ENCODE results near the gene NACA2. TPM values are rescaled to one million over a fixed set of nuclear protein-coding genes. Genes with fewer than 3 reads are reported as not detected.
"Not testable (repeated sequence)": the region's sequence is repeated elsewhere in the genome, so short reads cannot be mapped to it uniquely, and the experiment has no call there.

The NACA2 gene
- polyA plus RNA-seq, 4 donors, result 1.7 to 2.3 (median 2.0) TPM

- DNase-seq (ENCODE audit: low read depth in 4 of 4, low spot score in 3 of 4), result no peak
Measured at GRCh38 chr17:61579347-61579746, 11.7 kb downstream of the NACA2 start.

DNA sequence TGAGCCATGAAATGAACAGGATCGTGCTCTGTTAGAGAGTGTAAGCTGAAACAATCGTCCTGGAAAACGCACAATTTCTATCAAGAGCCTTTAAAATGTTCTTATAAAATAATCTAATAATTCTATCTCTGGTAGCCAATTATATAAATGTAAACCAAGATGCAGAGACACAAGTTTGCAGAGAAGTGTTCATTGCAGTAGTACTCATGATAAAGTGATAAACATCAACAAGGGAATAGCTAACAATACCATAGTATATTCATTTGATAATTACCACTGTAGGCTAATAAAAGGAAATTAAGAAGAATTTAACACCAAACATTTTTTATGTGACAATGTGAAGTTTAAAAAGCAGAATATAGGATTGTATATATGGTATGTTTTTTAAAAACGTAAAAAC lies 12.4 kb downstream of the NACA2 start:
- no peak for DNase-seq (ENCODE audit: low read depth in 4 of 4, low spot score in 3 of 4)

DNA sequence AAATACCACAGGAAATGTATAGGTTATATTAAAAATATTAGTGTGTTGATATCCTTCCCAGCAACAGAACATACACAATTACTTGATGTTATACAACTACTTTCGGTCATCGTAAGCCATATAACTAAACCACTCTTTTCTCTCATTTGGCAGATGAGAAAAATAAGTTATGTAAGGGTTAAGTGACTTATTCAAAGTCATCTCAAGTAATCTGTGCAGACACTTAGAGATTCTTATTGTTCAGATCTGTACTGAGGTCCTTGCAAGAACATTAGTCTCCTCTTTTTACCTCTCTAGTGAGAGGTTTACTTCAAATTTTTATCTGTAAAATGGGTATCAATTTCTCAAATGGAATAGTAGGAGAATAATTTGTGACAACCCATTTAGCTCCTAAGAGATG lies 15.0 kb downstream of the NACA2 start:
- DNase-seq (ENCODE audit: low read depth in 4 of 4, low spot score in 3 of 4), result no peak

- DNase-seq (ENCODE audit: low read depth in 4 of 4, low spot score in 3 of 4), result no peak
Measured at GRCh38 chr17:61575352-61575975, 15.6 kb downstream of the NACA2 start.

GRCh38 chr17:61574542-61575351 lies 16.3 kb downstream of the NACA2 start:
- peak in 3 of 4 donors; percentile 16 to 42 (median 18) for DNase-seq (ENCODE audit: low read depth in 4 of 4, low spot score in 3 of 4)

GRCh38 chr17:61572547-61572946 lies 18.5 kb downstream of the NACA2 start:
- not testable (repeated sequence) for DNase-seq (ENCODE audit: low read depth in 4 of 4, low spot score in 3 of 4)

DNA sequence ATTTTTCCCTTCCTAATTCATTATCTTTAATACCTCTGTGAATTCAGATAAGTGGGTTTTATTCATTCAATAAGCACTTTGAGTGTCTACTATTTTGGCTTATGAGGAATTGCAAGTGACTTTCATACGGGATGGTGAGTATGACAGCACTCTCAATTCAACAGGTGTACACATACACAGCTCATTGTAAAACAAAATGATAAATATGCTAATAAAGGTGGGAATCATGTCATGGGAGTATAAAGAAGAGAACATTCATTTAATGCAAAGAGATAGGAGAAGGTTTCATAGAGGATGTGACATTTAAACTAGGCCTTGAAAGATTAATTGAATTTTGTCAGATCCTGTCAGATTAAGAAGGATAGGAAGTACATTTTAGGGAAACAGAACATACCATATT lies 19.4 kb downstream of the NACA2 start:
- DNase-seq (ENCODE audit: low read depth in 4 of 4, low spot score in 3 of 4), result no peak

- no peak for DNase-seq (ENCODE audit: low read depth in 4 of 4, low spot score in 3 of 4)
Measured at GRCh38 chr17:61570118-61570517, 20.9 kb downstream of the NACA2 start.

GRCh38 chr17:61569525-61569924 lies 21.5 kb downstream of the NACA2 start:
- DNase-seq (ENCODE audit: low read depth in 4 of 4, low spot score in 3 of 4), result not testable (repeated sequence)

- DNase-seq (ENCODE audit: low read depth in 4 of 4, low spot score in 3 of 4), result no peak
Measured at GRCh38 chr17:61568219-61569072, 22.6 kb downstream of the NACA2 start.

DNA sequence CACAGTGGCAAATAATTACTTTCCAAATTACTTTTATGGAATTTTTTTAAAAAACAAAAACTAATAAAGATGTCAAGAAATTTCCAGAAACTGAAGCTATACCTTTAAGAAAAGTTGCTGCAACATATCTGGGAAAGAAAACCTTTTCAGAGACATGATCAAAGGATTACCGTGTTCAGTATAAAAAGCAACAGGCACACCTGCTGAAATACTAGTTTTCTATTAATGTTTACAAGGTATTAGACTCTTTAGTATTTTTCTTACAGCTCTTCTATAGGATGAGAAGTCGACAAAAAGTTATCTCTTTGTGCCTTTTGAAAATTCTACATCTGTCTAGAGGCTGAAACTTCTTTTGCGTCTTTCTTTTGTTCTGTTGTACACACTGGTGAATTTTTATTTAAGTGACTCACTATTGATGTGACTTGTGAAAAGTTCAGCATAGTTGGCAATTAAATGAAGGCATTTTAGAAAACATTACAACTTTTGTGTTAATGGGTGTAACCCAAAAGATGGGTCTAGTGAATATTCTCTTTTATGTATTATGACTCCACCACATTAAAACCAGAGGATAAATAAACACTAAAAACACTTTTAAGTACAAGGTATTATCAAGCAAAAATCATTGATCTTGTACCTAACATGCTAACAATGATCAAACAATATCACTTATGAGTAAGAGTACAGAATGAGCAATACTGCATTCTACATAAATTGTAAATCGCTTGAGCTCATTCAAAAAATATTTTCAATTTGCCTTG lies 23.8 kb downstream of the NACA2 start:
- DNase-seq (ENCODE audit: low read depth in 4 of 4, low spot score in 3 of 4), result no peak

- DNase-seq (ENCODE audit: low read depth in 4 of 4, low spot score in 3 of 4), result not testable (repeated sequence)
Measured at GRCh38 chr17:61566448-61566847, 24.6 kb downstream of the NACA2 start.

GRCh38 chr17:61565850-61566249 lies 25.2 kb downstream of the NACA2 start:
- DNase-seq (ENCODE audit: low read depth in 4 of 4, low spot score in 3 of 4), result not testable (repeated sequence)

GRCh38 chr17:61565213-61565612 lies 25.8 kb downstream of the NACA2 start:
- no peak for DNase-seq (ENCODE audit: low read depth in 4 of 4, low spot score in 3 of 4)

DNA sequence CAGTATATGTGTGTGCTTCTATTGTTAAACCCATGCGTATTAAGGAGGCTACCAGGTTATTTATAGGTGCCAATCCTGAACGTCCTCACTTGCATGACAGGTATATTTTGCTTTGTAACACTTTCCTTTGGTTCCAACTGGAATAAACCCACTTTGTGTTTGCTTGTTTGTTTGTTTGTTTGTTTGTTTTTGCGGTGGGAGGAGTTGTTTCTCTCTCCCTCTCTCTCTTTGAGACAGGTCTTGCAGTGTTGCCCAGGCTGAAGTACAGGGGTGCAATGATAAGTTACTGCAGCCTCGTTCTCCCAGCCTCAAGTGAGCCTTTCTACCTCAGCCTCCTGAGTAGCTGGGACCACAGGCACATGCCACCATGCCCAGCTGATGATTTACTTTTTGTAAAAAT lies 28.7 kb downstream of the NACA2 start:
- no peak for DNase-seq (ENCODE audit: low read depth in 4 of 4, low spot score in 3 of 4)

DNA sequence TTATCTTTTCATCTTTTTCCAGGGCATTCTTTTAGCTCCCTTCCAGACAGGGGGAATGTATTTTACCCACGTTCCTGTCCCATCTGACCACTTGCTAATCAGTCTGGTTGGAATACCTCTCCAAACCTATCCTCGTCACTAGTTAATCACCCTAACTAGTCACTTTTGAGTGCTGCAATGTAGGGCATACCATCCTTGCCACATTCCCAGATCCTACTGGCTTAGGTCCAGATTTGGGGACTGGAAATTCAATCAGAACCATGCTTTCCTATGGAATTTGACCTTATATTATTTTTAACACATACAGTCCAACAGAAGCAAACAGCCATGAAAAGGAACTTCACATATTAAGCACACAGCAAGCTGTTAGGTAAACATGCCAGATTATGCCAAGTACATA lies 29.7 kb downstream of the NACA2 start:
- DNase-seq (ENCODE audit: low read depth in 4 of 4, low spot score in 3 of 4), result no peak

DNA sequence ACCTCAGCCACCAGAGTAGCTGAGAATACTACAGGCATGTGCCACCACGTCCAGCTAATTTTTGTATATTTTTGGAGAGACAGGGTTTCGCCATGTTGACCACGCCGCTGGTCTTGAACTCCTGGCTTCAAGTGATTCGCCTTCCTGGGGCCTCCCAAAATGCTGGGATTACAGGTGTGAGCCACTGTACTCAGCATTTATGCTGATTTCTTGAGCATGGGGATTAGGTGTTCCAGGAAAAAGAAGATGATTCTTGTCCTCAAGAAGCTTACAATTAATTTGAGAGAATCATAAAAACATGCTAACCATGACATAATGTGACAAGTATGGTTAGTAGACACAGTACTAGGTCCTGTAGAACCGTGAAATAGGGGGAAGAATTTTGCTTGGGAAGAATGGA lies 30.9 kb downstream of the NACA2 start:
- DNase-seq (ENCODE audit: low read depth in 4 of 4, low spot score in 3 of 4), result no peak

GRCh38 chr17:61556224-61557188 lies 34.5 kb downstream of the NACA2 start:
- no peak for DNase-seq (ENCODE audit: low read depth in 4 of 4, low spot score in 3 of 4)

- DNase-seq (ENCODE audit: low read depth in 4 of 4, low spot score in 3 of 4), result no peak
Measured at GRCh38 chr17:61555127-61555566, 35.9 kb downstream of the NACA2 start.

Measured in left renal pelvis (tissue), 4 donors.